Measurements from ENCODE around the gene COX15.

The COX15 gene

GRCh38 chr10:99748823-99749451 is 17.0 kb upstream of the COX15 start:
- no peak for TF ChIP-seq USF1 (IDR thresholded peaks at IDR 0.05)
- TF ChIP-seq RAD21 (IDR thresholded peaks at IDR 0.05; ENCODE audit: low read depth) = no peak
- TF ChIP-seq REST (IDR thresholded peaks at IDR 0.05; ENCODE audit: low read depth) = no peak
- no peak for TF ChIP-seq NFIC (IDR thresholded peaks at IDR 0.05)
- TF ChIP-seq CREB1 (IDR thresholded peaks at IDR 0.05; ENCODE audit: low read depth) = no peak
- TF ChIP-seq CEBPB (IDR thresholded peaks at IDR 0.05) = no peak
- TF ChIP-seq TCF12 (IDR thresholded peaks at IDR 0.05; ENCODE audit: low read depth) = no peak
- TF ChIP-seq MAX (IDR thresholded peaks at IDR 0.05) = no peak
- no peak for TF ChIP-seq EP300 (IDR thresholded peaks at IDR 0.05; ENCODE audit: borderline replicate concordance)
- no peak for TF ChIP-seq ZBTB7A (IDR thresholded peaks at IDR 0.05; ENCODE audit: low read depth)
- no peak for TF ChIP-seq TEAD4 (IDR thresholded peaks at IDR 0.05)
- TF ChIP-seq FOXM1 (IDR thresholded peaks at IDR 0.05; ENCODE audit: borderline replicate concordance, low read depth) = no peak
- no peak for TF ChIP-seq TAF1 (IDR thresholded peaks at IDR 0.05; ENCODE audit: low read depth)
- no peak for TF ChIP-seq EGR1 (IDR thresholded peaks at IDR 0.05)
- no peak for TF ChIP-seq YY1 (IDR thresholded peaks at IDR 0.05; ENCODE audit: low read depth)

GRCh38 chr10:99743841-99744240 is 11.9 kb upstream of the COX15 start:
- no peak for TF ChIP-seq EP300 (IDR thresholded peaks at IDR 0.05; ENCODE audit: borderline replicate concordance)
- TF ChIP-seq MAX (IDR thresholded peaks at IDR 0.05) = no peak
- TF ChIP-seq EGR1 (IDR thresholded peaks at IDR 0.05) = no peak

- TF ChIP-seq RAD21 (IDR thresholded peaks at IDR 0.05; ENCODE audit: low read depth) = no peak
- TF ChIP-seq ZBTB7A (IDR thresholded peaks at IDR 0.05; ENCODE audit: low read depth) = no peak
- no peak for TF ChIP-seq CREB1 (IDR thresholded peaks at IDR 0.05; ENCODE audit: low read depth)
- TF ChIP-seq EP300 (IDR thresholded peaks at IDR 0.05; ENCODE audit: borderline replicate concordance) = no peak
- TF ChIP-seq CEBPB (IDR thresholded peaks at IDR 0.05) = no peak
- no peak for TF ChIP-seq EGR1 (IDR thresholded peaks at IDR 0.05)
- TF ChIP-seq TAF1 (IDR thresholded peaks at IDR 0.05; ENCODE audit: low read depth) = no peak
- TF ChIP-seq TCF12 (IDR thresholded peaks at IDR 0.05; ENCODE audit: low read depth) = no peak
- TF ChIP-seq USF1 (IDR thresholded peaks at IDR 0.05) = no peak
- no peak for TF ChIP-seq TEAD4 (IDR thresholded peaks at IDR 0.05)
- TF ChIP-seq YY1 (IDR thresholded peaks at IDR 0.05; ENCODE audit: low read depth) = no peak
Observed at GRCh38 chr10:99742701-99743100, 10.8 kb upstream of the COX15 start.

- no peak for TF ChIP-seq RAD21 (IDR thresholded peaks at IDR 0.05; ENCODE audit: low read depth)
- no peak for TF ChIP-seq FOXM1 (IDR thresholded peaks at IDR 0.05; ENCODE audit: borderline replicate concordance, low read depth)
- no peak for TF ChIP-seq ZBTB7A (IDR thresholded peaks at IDR 0.05; ENCODE audit: low read depth)
- TF ChIP-seq CEBPB (IDR thresholded peaks at IDR 0.05) = no peak
- TF ChIP-seq EGR1 (IDR thresholded peaks at IDR 0.05) = no peak
- no peak for TF ChIP-seq EP300 (IDR thresholded peaks at IDR 0.05; ENCODE audit: borderline replicate concordance)
- no peak for TF ChIP-seq YY1 (IDR thresholded peaks at IDR 0.05; ENCODE audit: low read depth)
- TF ChIP-seq TAF1 (IDR thresholded peaks at IDR 0.05; ENCODE audit: low read depth) = no peak
- no peak for TF ChIP-seq NFIC (IDR thresholded peaks at IDR 0.05)
- TF ChIP-seq REST (IDR thresholded peaks at IDR 0.05; ENCODE audit: low read depth) = no peak
- TF ChIP-seq CREB1 (IDR thresholded peaks at IDR 0.05; ENCODE audit: low read depth) = no peak
- TF ChIP-seq TCF12 (IDR thresholded peaks at IDR 0.05; ENCODE audit: low read depth) = no peak
- no peak for TF ChIP-seq MAX (IDR thresholded peaks at IDR 0.05)
- TF ChIP-seq USF1 (IDR thresholded peaks at IDR 0.05) = no peak
- TF ChIP-seq TEAD4 (IDR thresholded peaks at IDR 0.05) = no peak
Observed at GRCh38 chr10:99742254-99742653, 10.3 kb upstream of the COX15 start.

GRCh38 chr10:99740933-99741559 is 9.1 kb upstream of the COX15 start:
- TF ChIP-seq RAD21 (IDR thresholded peaks at IDR 0.05; ENCODE audit: low read depth) (no peak), ZBTB7A (IDR thresholded peaks at IDR 0.05; ENCODE audit: low read depth) (no peak), TAF1 (IDR thresholded peaks at IDR 0.05; ENCODE audit: low read depth) (no peak), USF1 (IDR thresholded peaks at IDR 0.05) (no peak), MAX (IDR thresholded peaks at IDR 0.05) (no peak), EGR1 (IDR thresholded peaks at IDR 0.05) (no peak), EP300 (IDR thresholded peaks at IDR 0.05; ENCODE audit: borderline replicate concordance) (no peak), FOXM1 (IDR thresholded peaks at IDR 0.05; ENCODE audit: borderline replicate concordance, low read depth) (no peak), TEAD4 (IDR thresholded peaks at IDR 0.05) (no peak), TCF12 (IDR thresholded peaks at IDR 0.05; ENCODE audit: low read depth) (no peak), NFIC (IDR thresholded peaks at IDR 0.05) (no peak)

Data from Ishikawa (cell line).